NCI-H2081 treated with DMSO at 0.1 percent for 48 hours (cell line): ENCODE results near the gene COPS4.
"Not testable (repeated sequence)": the region's sequence is repeated elsewhere in the genome, so short reads cannot be mapped to it uniquely, and the experiment has no call there.

Experiments
- DNase-seq: peaks from one replicate; lab custom pipeline; 2025; lab: John Stamatoyannopoulos, UW

Gene COPS4

GRCh38 chr4:83084956-83085355 is 50.0 kb downstream of the COPS4 start:
- not testable (repeated sequence) for DNase-seq

GRCh38 chr4:83089410-83090157 is 54.6 kb downstream of the COPS4 start:
- DNase-seq = no peak

GRCh38 chr4:83093060-83093640 is 58.2 kb downstream of the COPS4 start:
- DNase-seq = no peak

GRCh38 chr4:83096397-83096796 is 61.4 kb downstream of the COPS4 start:
- no peak for DNase-seq

GRCh38 chr4:83104991-83105390 is 70.0 kb downstream of the COPS4 start:
- no peak for DNase-seq

- no peak for DNase-seq
These were observed 72.6 kb downstream of the COPS4 start for GRCh38 chr4:83107631-83108030.

GRCh38 chr4:83108101-83108861 is 73.3 kb downstream of the COPS4 start:
- DNase-seq = no peak

GRCh38 chr4:83109480-83110222 is 74.7 kb downstream of the COPS4 start:
- DNase-seq = no peak

GRCh38 chr4:83110223-83110945 is 75.4 kb downstream of the COPS4 start:
- peak; percentile 76 for DNase-seq

- no peak for DNase-seq
These were observed 76.2 kb downstream of the COPS4 start for GRCh38 chr4:83110970-83111750.

GRCh38 chr4:83111751-83112141 is 76.8 kb downstream of the COPS4 start:
- not testable (repeated sequence) for DNase-seq

- no peak for DNase-seq
These were observed 77.2 kb downstream of the COPS4 start for GRCh38 chr4:83112231-83112630.

GRCh38 chr4:83112678-83113428 is 77.9 kb downstream of the COPS4 start:
- no peak for DNase-seq

GRCh38 chr4:83113429-83113786 is 78.4 kb downstream of the COPS4 start:
- DNase-seq = no peak

- no peak for DNase-seq
These were observed 79.6 kb downstream of the COPS4 start, which contains the start of gene PLAC8 for GRCh38 chr4:83114576-83114975. TSS of gene PLAC8 (minus strand) at chr4:83114729. CDS start at chr4:83107921, 6,808 bp downstream.

GRCh38 chr4:83115000-83115399 is 80.0 kb downstream of the COPS4 start:
- no peak for DNase-seq

GRCh38 chr4:83115656-83116285 is 80.8 kb downstream of the COPS4 start:
- DNase-seq = no peak

GRCh38 chr4:83118869-83119268 is 83.9 kb downstream of the COPS4 start:
- no peak for DNase-seq

- no peak for DNase-seq
These were observed 86.3 kb downstream of the COPS4 start for GRCh38 chr4:83121246-83121645.
